T follicular helper cell (primary cell): Measurements from ENCODE around the gene GK.
"Not testable (repeated sequence)": the region's sequence is repeated elsewhere in the genome, so short reads cannot be mapped to it uniquely, and the experiment has no call there.

ENCODE experiments used
- DNase-seq: peaks from one replicate; pipeline ENCODE4 v3.0.0-alpha.2; 2020; ENCODE audit warnings: low read depth

The GK gene

DNA sequence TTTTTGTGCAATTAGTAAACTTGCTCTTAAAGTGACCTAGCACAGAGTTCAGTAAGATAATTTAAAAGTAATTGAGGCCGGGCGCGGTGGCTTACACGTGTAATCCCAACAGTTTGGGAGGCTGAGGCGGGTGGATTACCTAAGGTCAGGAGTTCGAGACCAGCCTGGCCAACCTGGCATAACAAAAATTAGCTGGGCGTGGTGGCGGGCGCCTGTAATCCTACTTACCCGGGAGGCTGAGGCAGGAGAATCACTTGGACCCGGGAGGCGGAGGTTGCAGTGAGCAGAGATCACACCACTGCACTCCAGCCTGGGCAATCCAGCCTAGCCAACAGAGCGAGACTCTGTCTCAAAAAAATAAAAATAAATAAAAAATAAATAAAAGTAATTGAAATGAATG lies 1.2 kb downstream of the GK start:
- DNase-seq = not testable (repeated sequence)

DNA sequence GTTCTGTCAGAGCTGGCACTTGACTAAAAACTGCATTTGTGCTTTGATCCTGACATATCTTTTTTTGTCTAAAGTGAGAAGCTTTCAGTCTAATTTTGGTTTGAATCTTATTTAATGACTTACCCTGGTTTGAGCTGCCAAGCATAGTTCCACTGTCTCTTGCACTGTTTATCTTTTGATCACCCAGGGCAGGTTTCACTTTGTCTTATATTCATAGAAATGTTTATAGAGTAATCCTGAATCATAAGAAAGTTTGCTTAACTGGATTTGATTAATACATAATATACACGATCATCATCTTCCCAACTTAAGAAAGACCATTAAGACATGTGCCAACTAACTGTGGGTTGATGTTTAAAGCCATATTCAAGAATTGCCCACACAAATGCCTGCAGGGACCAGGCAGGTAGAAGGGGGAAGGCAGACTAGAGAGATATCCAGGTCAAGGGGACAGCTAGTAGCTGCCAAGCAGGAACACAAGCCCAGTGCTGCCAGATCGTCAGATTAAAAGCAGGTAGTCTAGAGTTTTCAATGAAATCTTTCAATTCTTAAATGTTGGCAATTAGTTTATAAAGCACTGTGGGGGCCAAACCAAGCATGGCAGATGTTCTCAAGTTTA lies 1.9 kb downstream of the GK start:
- no peak for DNase-seq

DNA sequence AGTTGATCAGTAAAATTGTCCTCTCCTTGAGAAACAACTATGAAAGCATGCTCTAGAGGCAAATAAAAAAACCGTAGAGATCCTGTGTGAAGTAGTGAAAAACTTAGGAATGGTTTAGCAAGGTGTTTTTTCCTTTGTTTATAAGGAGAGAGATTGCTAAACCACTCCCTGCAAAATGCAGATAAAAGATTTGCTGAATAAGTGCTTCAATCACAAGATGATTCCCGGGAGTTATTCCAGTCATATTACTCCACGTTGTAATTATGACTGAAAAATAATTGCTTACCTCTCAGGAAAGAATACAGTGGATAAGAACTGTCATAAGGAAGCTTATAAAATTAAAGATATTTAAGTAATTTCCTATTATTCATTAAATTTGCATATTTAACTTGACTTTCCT lies 2.8 kb downstream of the GK start:
- no peak for DNase-seq

DNA sequence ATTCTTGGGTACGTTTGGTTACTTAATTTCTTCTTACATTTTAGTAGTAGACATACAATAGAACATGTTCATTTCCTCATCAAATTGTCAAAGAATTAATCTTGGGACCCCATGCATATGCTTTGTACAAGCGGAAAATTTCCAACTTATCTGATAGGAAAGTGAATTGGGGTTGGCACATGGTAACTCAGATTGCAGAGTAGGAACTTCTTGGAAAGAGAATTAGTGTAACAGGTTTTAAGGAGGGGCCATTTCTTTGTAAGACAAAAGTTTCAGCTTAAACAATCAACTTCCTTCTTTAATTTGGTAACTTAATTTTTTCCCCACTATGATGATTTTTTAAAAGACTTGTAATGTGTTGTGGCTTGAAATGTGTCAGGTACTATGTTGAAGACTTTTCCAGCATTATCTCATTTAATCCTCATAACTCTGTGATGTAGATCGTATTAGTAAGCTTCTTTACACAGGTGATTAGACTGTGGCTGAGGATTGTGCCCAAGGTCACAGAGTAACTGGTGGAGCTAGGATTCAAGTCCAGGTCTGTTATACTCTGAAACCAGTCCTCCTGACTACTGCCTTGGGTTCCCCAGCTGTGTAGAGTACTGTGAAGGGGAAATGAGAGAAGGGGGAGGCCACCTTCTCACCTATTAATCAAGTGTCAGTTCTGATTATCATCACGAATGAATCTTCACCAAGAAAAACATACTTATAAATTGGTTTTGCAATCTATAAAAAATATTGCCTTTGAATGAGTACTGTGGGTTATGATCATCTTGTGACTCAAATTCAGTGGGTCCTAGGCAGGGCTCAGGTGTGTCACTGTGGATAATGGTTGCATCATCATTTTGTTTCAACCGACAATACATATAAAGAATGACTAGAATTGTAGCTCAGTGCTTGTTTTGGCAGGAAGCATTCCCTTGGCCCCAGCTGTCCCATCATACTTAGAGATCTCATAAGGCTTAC lies 4.3 kb downstream of the GK start:
- no peak for DNase-seq

DNA sequence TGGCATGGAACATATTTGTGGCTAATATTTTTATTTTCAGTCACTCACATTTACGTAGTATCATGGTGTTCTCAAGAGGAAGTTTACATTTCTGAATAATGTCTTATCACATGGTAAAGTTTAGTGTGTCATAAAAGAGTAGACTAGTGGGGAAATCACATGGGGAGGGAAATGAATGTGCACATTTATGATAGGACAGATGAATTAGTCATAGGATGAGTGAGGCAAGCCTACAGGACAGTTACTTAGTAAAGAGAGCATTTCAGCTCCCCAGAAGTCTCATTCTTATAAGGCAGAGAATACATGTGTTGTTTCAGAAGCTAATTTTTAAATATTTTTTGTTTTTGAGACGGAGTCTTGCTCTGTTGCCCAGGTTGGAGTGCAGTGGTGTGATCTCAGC lies 6.2 kb downstream of the GK start:
- DNase-seq = no peak

DNA sequence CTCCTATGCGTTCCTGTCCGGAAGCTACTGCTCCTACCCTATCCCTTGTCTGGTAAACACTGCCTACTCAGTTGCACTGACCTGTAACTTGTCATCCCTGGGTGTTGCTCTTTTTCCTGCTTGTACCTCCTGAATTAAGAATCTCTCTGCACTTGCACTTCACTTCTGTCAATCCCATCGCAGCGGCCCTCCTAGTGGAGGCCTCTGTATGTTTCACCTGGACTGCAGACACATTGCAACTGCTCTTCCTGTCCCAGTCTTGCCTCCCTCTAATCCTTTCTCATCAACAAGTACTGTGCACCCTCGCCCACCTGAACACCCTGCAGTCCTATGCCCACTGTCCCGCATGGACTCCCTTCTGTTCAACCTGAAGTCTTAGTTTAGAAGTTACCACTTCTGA lies 8.0 kb downstream of the GK start:
- DNase-seq = no peak

DNA sequence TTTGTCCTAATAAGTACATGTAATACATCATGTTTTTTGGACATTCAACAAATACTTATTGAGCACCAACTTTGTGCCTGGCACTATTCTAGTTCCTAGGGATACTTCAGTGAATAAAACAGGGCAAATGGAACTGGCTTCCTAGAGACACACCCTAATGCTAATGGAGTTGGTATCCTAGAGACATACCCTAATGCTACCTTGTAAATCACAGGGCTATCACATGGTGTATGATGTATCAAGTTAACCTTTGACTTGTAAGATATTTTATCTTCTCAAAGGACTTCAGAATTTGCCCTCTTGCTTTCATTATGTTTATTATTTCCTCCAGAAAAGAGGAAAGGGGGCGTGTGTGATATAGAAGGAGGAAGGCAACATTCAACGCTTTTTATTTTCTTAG lies 10.1 kb downstream of the GK start:
- no peak for DNase-seq

DNA sequence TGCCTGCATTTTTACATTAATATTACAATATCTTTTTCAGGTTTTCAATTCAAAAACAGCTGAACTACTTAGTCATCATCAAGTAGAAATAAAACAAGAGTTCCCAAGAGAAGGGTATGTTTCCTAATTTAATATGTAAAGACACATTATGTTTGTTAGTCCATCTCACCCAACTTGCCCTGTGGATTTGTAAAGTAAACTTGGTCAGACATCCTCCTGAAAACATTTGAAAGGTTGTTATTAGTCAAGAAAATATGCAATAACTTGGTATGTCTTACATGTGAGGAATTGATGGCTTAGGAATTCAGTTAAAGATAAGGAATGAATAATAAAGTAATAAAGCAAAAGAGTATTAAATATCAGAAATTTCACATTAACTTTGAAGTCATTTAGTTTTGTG lies 12.2 kb downstream of the GK start:
- DNase-seq = no peak

DNA sequence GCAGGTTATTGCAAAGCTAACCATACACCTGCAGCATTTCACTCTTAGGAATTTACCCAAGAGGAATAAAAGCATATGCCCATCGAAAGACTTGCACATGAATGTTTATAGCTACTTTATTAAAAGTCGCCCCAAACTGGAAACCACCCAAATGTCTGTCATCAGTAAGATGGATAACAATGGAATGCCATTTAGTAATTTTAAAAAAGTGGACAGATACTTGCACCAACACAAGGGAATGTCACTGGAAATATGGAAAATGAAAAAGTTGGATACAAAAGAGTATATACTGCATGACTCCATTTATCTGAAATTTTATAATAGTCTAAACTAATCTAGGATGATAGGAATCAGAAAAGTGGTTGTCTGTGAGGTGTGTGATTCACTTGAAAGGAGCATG lies 12.9 kb downstream of the GK start:
- DNase-seq = no peak

DNA sequence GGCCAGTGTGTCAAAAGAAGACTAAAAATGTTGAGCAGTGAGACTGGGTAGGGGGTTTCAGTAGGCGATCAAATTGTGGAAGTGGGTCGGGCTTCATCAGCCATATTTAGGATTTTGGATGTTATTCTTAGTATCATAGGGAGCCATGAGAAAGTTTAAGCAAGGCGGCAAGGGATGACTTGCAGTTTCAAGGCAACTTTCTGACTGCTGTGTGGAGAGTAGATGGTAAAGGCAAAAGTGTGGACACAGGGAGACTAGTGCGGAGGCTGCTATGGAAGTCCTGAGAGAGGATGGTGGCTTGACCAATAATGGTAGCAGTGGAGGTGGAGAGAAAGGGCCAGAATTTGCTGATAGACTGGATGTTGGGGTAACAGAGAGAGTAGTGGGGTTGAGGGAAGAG lies 15.4 kb downstream of the GK start:
- DNase-seq = no peak

DNA sequence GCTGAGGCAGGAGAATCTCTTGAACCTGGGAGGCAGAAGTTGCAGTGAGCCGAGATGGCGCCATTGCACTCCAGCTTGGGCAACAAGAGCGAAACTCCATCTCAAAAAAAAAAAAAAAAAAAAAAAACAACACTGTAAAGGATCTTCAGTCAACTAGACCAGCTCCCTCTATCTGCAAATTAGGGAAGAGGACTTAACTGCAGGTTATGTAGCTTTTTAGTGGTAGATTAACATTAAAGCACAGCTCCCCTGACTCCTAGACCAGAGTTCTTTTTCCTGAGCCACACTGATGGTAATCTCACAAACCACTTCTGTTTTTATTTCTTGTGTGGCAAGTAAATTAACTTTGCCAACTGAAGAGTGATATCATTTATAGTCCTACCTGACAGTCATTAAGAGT lies 18.0 kb downstream of the GK start:
- DNase-seq = not testable (repeated sequence)

DNA sequence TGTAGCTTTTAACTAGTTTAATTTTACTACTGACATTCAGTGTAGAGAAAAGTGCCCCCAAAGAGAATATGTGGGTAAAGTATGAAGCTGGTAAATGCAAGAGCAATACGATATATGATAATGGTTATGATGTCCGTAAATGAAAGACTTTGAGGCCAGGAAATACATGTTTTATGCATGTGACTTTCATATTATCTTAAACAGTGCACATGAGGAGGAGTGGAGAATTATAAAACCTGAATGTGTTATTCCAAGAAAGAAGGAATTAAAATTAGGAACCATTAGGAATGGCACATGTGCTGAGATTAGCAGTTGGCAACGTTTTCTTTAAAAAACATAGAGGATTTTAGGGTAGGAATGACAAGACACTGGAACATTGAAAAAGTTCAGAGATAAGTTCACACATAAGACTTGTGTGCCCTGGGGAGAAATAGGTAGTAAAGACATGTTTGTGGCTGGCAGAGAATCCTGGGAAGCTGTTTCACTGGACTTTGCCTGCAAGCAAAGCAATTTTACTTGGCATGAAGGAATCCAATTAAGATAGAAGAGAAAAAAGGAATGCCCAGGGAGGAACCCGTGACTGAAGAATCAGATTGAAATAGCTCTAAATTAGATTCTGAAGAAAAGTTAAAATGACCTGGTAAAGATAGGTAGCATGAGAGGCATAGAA lies 20.0 kb downstream of the GK start:
- no peak for DNase-seq

DNA sequence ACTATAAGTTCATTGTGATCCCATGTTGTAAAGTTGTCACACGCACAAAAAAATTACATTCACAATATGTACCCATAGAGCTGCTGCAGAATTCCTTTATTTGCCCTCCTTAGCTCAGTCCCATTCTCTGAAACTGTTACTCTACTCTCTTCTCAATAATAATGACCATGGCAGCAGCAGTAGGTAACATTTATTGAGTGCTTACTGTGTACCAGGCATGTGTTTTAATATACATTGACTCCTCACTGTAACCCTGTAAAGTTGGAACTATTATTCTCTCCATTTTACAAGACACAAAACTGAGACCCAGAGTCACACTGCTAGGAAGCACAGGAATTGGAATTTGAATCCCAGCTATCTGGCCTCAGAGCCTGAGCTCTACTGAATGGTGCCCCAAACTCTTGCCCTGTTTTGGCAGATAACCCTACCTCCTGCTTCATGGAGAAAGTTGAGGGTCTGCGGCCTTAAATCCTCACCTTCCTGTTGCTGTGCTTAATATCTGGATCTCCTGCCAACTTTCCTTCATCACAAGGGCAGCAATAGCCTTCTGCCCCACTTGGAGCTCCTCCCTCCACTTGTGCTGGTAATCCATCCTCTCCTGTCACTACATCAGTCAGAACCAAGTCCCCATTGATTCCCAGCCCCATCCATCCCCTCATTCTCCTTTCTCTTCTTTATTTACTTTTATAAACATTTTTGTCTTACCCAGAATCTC lies 20.8 kb downstream of the GK start:
- DNase-seq = no peak

DNA sequence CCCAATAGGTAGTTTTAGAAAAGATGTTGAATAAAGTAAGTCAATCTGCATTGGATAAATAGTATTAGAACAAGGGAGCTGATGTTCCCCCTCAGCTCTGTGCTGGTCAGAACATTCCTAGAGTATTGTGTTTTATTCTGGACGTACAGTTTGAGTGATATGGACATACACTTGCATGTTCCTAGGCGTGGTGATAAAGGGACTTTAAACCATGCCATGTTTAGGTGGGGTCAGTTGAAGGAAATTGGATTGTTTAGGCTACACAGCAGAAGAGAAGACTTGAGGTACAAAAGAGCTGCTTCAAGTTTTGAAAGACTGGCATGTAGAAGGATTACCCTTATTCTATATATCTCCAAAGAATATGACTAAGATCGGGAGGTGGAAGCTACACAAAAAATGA lies 21.6 kb downstream of the GK start:
- no peak for DNase-seq

DNA sequence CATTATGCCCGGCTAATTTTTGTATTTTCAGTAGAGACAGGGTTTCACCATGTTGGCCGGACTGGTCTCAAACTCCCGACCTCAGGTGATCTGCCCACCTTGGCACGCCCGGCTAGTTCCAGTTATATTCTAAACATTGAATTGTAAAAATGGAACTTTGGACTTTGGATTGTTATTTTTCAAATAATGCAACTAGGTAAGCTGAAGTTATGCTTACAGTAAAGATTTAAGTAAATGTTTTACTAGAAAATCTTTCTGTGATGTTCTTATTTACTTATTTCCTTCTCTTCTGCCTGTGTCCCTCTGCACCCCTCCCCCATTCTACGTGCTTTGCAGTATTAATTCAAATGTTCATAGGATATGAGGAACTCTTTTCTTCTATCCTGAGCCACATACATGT lies 26.1 kb downstream of the GK start:
- no peak for DNase-seq

DNA sequence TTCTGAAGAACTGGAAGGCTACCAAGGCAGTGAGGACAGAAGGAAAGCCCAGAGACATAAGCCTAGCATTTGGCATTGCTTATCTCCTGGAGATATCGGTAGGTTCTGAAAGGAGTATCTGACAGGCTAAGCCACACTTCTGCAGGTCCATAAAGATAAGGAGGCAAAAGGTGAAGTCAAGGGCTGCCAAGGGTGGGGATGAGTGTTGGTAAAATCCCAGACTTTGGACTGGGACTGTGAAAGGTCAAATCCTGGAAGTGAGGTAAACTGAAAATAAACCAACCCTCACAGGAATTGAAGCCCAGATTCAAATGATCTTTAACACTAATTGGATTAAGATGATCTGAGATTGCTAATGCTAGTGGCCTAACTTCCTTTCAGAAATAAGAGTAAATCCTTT lies 27.4 kb downstream of the GK start:
- DNase-seq = no peak

DNA sequence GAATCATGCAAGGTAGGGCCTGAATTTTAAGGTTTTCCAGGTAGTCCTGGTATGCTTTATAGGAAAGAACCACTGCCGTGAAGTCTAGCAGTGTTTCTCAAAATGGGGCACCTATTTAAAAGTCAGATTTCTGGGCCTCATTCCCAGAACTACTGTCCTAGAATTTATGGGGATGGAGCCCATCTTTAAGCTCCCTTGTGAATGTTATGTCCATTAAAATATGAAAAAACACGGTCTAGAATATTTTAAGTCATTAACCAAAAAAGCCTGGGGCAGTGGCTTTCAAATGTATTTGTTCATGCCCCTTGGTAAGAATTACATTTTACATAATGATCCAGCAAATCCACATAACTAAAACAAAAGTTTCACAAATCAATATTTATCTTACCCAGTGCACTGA lies 35.4 kb downstream of the GK start:
- no peak for DNase-seq

DNA sequence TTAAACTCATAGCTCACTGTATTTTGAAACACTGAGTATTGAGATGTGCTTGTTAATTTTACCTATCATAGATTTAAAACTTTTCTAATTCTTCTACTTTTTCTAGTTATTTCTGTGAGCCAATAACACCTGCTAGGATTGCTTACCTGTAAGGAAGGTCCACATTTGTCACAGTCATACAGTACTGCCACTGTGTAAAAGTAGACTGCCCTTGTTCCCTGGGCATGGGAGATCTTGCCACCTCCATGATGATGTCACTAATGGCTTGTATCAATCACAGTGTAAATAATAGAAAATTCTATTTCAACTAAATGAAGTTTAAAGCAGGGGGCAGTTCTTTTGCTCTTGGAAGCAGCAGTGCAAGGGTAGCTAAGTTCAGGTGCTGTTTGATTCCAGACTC lies 35.9 kb downstream of the GK start:
- DNase-seq = no peak

DNA sequence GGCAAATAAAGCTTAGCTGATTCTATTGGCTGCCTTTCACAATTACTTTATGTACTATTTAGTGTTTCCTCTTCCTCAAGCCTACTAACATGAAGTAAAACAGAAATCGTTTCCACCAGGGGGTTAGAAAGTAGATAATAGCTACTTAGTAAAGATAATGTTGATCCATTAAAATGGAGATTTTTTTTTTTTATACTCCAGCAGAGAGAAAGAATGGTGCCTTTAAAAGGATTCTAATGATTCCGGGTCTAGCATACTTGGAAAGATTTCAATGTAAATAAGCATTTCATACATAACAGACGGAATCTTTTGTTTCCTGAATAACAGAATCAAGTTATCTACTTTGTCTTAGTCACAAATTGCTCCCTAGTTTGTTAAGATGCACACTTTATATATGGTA lies 37.1 kb downstream of the GK start:
- DNase-seq = no peak

DNA sequence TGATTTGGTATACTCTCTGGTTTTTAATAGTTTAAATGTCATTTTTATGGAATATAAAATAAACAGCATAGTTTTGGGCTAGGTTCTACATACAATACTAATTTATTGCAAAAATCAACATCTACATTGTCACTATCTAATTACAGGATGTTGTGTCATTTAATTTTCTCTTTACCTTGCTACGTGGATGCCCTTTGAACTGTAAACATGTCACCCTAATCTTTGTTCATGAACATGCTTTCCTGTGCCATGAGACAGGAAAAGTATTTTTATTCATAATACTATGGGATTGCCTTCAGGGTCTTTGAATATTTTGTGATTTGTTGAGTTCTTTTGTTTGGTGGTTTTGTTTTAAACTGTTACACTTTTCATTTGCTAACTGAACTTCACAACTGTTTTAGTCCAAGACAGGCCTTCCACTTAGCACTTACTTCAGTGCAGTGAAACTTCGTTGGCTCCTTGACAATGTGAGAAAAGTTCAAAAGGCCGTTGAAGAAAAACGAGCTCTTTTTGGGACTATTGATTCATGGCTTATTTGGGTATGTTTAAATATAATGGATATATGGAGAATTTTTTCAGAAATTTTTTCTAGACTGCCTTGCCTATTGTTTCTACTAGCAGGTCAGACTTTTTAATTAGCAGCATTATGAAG lies 40.9 kb downstream of the GK start:
- DNase-seq = no peak

DNA sequence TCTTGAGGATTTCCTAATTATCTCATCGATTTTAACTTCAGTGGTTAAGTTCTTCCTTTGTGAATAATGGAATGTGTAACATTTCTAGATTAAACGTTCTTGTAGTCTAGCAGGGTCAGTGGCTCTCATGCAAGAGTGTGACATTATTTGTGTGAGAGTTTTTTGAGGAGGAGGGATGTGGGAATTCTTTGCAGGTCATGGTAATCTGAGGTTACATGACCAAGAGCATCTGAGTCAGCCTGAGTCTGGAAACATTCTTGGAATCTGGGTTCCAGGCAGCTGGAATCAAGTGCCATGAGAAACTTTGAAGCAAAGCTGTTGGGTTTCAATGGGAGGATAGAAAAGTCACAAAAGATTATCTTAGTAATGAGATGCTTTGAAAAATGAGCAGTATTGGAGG lies 49.5 kb downstream of the GK start:
- no peak for DNase-seq

DNA sequence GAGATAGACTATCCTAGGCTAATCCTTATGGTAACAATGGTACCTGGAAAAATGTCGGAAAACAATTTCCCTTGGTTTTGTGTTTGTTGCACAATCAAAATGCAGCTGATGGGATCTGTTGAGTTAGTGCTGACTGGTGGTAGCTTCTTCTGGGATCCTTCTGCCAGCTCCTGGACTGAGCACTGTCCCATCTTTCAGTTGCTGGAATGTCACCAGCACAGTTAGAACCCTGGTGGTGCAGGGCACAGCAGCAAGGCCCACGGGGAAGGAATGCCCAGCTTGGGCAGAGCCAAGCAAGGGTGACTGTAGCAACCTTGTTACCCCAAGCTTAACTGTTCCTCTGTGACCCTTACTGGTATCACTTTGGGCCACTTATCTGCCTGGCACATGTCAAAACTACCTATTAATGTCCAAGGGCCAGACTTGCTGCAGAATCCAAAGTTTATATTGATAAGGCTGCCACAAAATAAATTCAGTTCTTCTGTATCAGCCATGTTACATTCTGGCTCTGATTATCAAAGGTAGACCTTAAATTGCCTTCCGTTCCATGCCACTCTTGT lies 53.1 kb downstream of the GK start:
- no peak for DNase-seq
